HS-5 (cell line): ENCODE data around the gene C2CD3.
"Not testable (repeated sequence)": the region's sequence is repeated elsewhere in the genome, so short reads cannot be mapped to it uniquely, and the experiment has no call there.

Source experiments
- DNase-seq: peaks from one replicate; pipeline ENCODE4 v3.0.0-alpha.2; 2012; ENCODE audit warnings: low read depth

The C2CD3 gene

GRCh38 chr11:74112877-74113276 lies 57.9 kb downstream of the C2CD3 start:
- DNase-seq = no peak

- no peak for DNase-seq
Observed at GRCh38 chr11:74106124-74106523, 64.7 kb downstream of the C2CD3 start.

GRCh38 chr11:74102321-74102720 lies 68.5 kb downstream of the C2CD3 start:
- DNase-seq = no peak

- no peak for DNase-seq
Observed at GRCh38 chr11:74100735-74101134, 70.1 kb downstream of the C2CD3 start.

GRCh38 chr11:74100231-74100630 lies 70.6 kb downstream of the C2CD3 start:
- DNase-seq = no peak

- DNase-seq = no peak
Observed at GRCh38 chr11:74097686-74098237, 73.0 kb downstream of the C2CD3 start.

GRCh38 chr11:74094393-74094792 lies 76.4 kb downstream of the C2CD3 start:
- DNase-seq = no peak

- no peak for DNase-seq
Observed at GRCh38 chr11:74092425-74092824, 78.4 kb downstream of the C2CD3 start.

GRCh38 chr11:74091549-74091948 lies 79.3 kb downstream of the C2CD3 start:
- DNase-seq = no peak

- DNase-seq = no peak
Observed at GRCh38 chr11:74090701-74091100, 80.1 kb downstream of the C2CD3 start.

GRCh38 chr11:74086242-74086884 lies 84.4 kb downstream of the C2CD3 start:
- no peak for DNase-seq

GRCh38 chr11:74085542-74085892 lies 85.3 kb downstream of the C2CD3 start:
- no peak for DNase-seq

GRCh38 chr11:74084796-74085541 lies 85.8 kb downstream of the C2CD3 start:
- DNase-seq = peak; percentile 19

- DNase-seq = not testable (repeated sequence)
Observed at GRCh38 chr11:74083927-74084326, 86.9 kb downstream of the C2CD3 start.

- DNase-seq = no peak
Observed at GRCh38 chr11:74081428-74081827, 89.4 kb downstream of the C2CD3 start.

GRCh38 chr11:74077193-74077592 lies 93.6 kb downstream of the C2CD3 start:
- no peak for DNase-seq

- DNase-seq = no peak
Observed at GRCh38 chr11:74072721-74073120, 98.1 kb downstream of the C2CD3 start.

GRCh38 chr11:74072286-74072685 lies 98.5 kb downstream of the C2CD3 start:
- no peak for DNase-seq

- DNase-seq = no peak
Observed at GRCh38 chr11:74070723-74071492, 99.9 kb downstream of the C2CD3 start.

- DNase-seq = peak; percentile 11
Observed at GRCh38 chr11:74069146-74070046, 101.4 kb downstream of the C2CD3 start.

GRCh38 chr11:74066663-74067062 lies 104.1 kb downstream of the C2CD3 start:
- not testable (repeated sequence) for DNase-seq

GRCh38 chr11:74065534-74065933 lies 105.3 kb downstream of the C2CD3 start:
- not testable (repeated sequence) for DNase-seq
